Astrocyte of the cerebellum (primary cell): ENCODE measurements around the gene RECQL5.

Source experiments
- DNase-seq: peaks from one replicate; pipeline ENCODE4 v3.0.0-alpha.2; 2011; ENCODE audit warnings: low read depth
- H3K4me3 ChIP-seq: 2 replicates; pipeline ENCODE4 v1.5.1; 2011; ENCODE audit warnings: mild to moderate bottlenecking, low read depth, low read length, moderate library complexity
- CTCF ChIP-seq: IDR thresholded peaks from 2 replicates; pipeline ENCODE4 v1.5.1; 2012; ENCODE audit warnings: low read length, low read depth, moderate library complexity, mild to moderate bottlenecking; ENCODE audit errors: missing control alignments
- in situ Hi-C: cut with HindIII; loops from 2 replicates; pipeline ENCODE4 v1.10.0; 2017; ENCODE audit warnings: low sequenced_read_pairs

The RECQL5 gene

GRCh38 chr17:75616521-75617122, 50.3 kb downstream of the RECQL5 start:
- no peak for TF ChIP-seq CTCF
- in situ Hi-C loops: no loop called here
- no peak for DNase-seq
- H3K4me3 ChIP-seq: no peak overlapping the region

- no peak for DNase-seq
- no peak overlapping the region for H3K4me3 ChIP-seq
- no peak for TF ChIP-seq CTCF
- in situ Hi-C loops: no loop called here
Observed at GRCh38 chr17:75615301-75615700, 51.7 kb downstream of the RECQL5 start.

GRCh38 chr17:75614556-75615270, 52.2 kb downstream of the RECQL5 start:
- DNase-seq: no peak
- no peak overlapping the region for H3K4me3 ChIP-seq
- no peak for TF ChIP-seq CTCF
- in situ Hi-C loops: no loop called here

GRCh38 chr17:75614006-75614405, 52.9 kb downstream of the RECQL5 start:
- in situ Hi-C loops: no loop called here
- no peak for DNase-seq
- no peak overlapping the region for H3K4me3 ChIP-seq
- TF ChIP-seq CTCF: no peak

GRCh38 chr17:75612906-75613626, 53.9 kb downstream of the RECQL5 start:
- no peak overlapping the region for H3K4me3 ChIP-seq
- no peak for DNase-seq
- in situ Hi-C loops: no loop called here
- TF ChIP-seq CTCF: no peak

- DNase-seq: no peak
- in situ Hi-C loops: no loop called here
- no peak overlapping the region for H3K4me3 ChIP-seq
- no peak for TF ChIP-seq CTCF
Observed at GRCh38 chr17:75611851-75612429, 55.0 kb downstream of the RECQL5 start.
